HG02943 (cell line): ENCODE data around the gene KRTCAP2.

ENCODE experiments used
- ATAC-seq: cut with Tn5 transposase; IDR thresholded peaks from one replicate; pipeline ENCODE4 v1.9.1; 2021; ENCODE audit warnings: mild to moderate bottlenecking, low read depth, moderate library complexity; ENCODE audit not compliant: unreplicated experiment

KRTCAP2 gene

DNA sequence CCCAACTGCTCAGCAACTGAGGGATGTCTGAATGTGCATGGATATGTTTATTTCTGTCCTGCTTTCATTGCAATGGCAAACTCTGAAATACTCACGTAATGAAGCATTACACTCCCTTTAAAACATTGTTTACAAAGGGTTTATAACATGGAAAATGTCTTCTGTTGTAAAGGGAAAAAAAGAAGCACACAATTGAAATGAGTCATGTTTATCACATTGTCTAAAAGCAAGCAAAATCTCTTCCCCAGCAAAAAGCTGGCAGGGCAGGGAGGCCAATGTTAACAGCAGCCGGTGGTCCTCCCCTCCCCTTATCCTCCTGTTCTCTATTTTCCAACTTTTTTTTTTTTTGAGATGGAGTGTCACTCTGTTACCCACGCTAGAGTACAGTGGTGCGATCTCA, 49.3 kb downstream of the KRTCAP2 start:
- no peak for ATAC-seq

DNA sequence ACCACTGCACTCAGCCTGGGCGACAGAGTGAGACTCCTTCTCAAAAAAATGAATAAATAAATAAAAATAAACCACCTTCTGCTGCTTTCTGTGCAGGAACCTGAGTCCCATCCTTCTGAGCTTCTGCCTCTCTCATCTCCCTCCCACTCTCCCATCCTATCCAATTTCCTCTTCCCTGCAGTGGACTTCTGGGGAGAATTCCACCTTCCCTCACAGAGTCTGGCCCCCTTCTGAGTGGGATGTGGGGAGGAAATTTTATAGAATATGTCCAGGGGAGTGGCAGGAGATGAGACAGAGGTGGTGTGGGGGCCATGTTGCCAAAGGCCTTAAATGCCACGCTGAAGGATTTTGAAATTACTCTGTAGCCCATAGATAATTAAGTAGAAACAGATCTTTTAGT, 50.8 kb downstream of the KRTCAP2 start:
- ATAC-seq = no peak

DNA sequence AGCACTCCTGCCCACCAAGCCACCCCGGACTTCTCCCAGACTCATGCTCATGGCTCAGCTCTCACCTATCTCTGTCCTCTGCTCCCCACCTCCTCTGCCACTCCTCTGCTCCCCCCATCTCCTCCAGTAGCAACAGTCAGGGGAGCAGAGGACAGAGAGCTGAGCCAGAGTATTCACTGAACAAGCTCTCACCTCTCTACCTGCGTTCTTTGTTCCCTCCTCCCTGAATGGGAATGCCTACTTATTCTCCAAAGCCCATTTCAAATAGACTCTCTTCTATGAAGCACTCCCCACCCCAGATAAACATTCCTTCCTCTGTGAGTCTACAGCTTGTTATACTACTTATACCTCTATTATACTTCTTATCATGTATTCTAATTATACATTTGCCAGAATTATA, 51.9 kb downstream of the KRTCAP2 start:
- ATAC-seq = no peak

GRCh38 chr1:155120253-155120652, 52.9 kb downstream of the KRTCAP2 start:
- no peak for ATAC-seq
